HT1080 (cell line): ENCODE results near the gene OFD1. TPM values are rescaled to one million over a fixed set of nuclear protein-coding genes. Genes with fewer than 3 reads are reported as not detected.
A peak's percentile ranks its signal among the peaks of the same experiment; 100 is the strongest.
"Not testable (repeated sequence)": the region's sequence is repeated elsewhere in the genome, so short reads cannot be mapped to it uniquely, and the experiment has no call there.

ENCODE experiments used
- DNase-seq: peaks from one replicate; pipeline ENCODE4 v3.0.0-alpha.2; 2015; ENCODE audit warnings: low read depth
- total RNA-seq: library from RNA; depleted of rRNA; stranded (reverse); fragments of >200 nt; shearing (Covaris generic); gene quantifications from 2 replicates; pipeline ENCODE4 v1.2.3, GENCODE V29; 2014

The OFD1 gene
- total RNA-seq, 1 experiment from 2014 or later: 5.6 TPM

- no peak for DNase-seq
Observed at GRCh38 chrX:13703135-13703534, 31.4 kb upstream of the OFD1 start.

GRCh38 chrX:13703589-13703988, 31.0 kb upstream of the OFD1 start:
- DNase-seq: no peak

- DNase-seq: no peak
Observed at GRCh38 chrX:13711141-13711540, 23.4 kb upstream of the OFD1 start.

- no peak for DNase-seq
Observed at GRCh38 chrX:13716455-13716854, 18.1 kb upstream of the OFD1 start.

GRCh38 chrX:13716905-13717304, 17.6 kb upstream of the OFD1 start:
- DNase-seq: no peak

GRCh38 chrX:13717700-13718472, 16.7 kb upstream of the OFD1 start:
- no peak for DNase-seq

- no peak for DNase-seq
Observed at GRCh38 chrX:13719192-13719856, 15.2 kb upstream of the OFD1 start.

- no peak for DNase-seq
Observed at GRCh38 chrX:13721371-13721770, 13.2 kb upstream of the OFD1 start.

GRCh38 chrX:13721819-13722519, 12.6 kb upstream of the OFD1 start:
- no peak for DNase-seq

- DNase-seq: not testable (repeated sequence)
Observed at GRCh38 chrX:13724878-13725277, 9.7 kb upstream of the OFD1 start.

- not testable (repeated sequence) for DNase-seq
Observed at GRCh38 chrX:13726583-13726982, 8.0 kb upstream of the OFD1 start.

GRCh38 chrX:13730523-13730922, 4.0 kb upstream of the OFD1 start:
- DNase-seq: not testable (repeated sequence)

GRCh38 chrX:13732246-13733067, 2.1 kb upstream of the OFD1 start:
- DNase-seq: no peak

- no peak for DNase-seq
Observed at GRCh38 chrX:13733506-13733905, 1.0 kb upstream of the OFD1 start.

GRCh38 chrX:13741695-13742094, 7.1 kb downstream of the OFD1 start:
- no peak for DNase-seq

GRCh38 chrX:13742397-13743176, 8.0 kb downstream of the OFD1 start:
- DNase-seq: no peak

GRCh38 chrX:13747836-13748235, 13.3 kb downstream of the OFD1 start:
- DNase-seq: peak; percentile 24

GRCh38 chrX:13748486-13748885, 13.9 kb downstream of the OFD1 start:
- DNase-seq: no peak

- DNase-seq: peak; percentile 38
Observed at GRCh38 chrX:13750204-13750603, 15.7 kb downstream of the OFD1 start.

GRCh38 chrX:13750812-13751211, 16.3 kb downstream of the OFD1 start:
- DNase-seq: no peak

GRCh38 chrX:13752141-13752540, 17.6 kb downstream of the OFD1 start:
- DNase-seq: peak; percentile 23
